Fibroblast of lung (primary cell): Measurements from ENCODE around the gene UACA. TPM values are rescaled to one million over a fixed set of nuclear protein-coding genes. Genes with fewer than 3 reads are reported as not detected.

Source experiments
- DNase-seq, 2 donors: peaks; one replicate each; pipeline versions ENCODE4 v3.0.0 to v3.0.0-alpha.2; 2010; ENCODE audit warnings: low read depth in 2 of 2
- H2AFZ ChIP-seq: 2 replicates; pipeline ENCODE4 v1.5.1; 2012; ENCODE audit warnings: low read length, control low read depth, inconsistent platforms
- H3K27ac ChIP-seq: 2 replicates; pipeline ENCODE4 v1.5.1; 2011; ENCODE audit warnings: low read length, control low read depth; ENCODE audit not compliant: insufficient read depth
- H3K27me3 ChIP-seq: 2 replicates; pipeline ENCODE4 v1.5.1; 2011; ENCODE audit warnings: mild to moderate bottlenecking, low read length; ENCODE audit not compliant: control insufficient read depth, insufficient read depth
- H3K36me3 ChIP-seq: 2 replicates; pipeline ENCODE4 v1.5.1; 2011; ENCODE audit warnings: low read length; ENCODE audit not compliant: control insufficient read depth, insufficient read depth
- H3K4me1 ChIP-seq: 2 replicates; pipeline ENCODE4 v1.5.1; 2011; ENCODE audit warnings: low read length; ENCODE audit not compliant: control insufficient read depth, insufficient read depth; ENCODE audit errors: extremely low read depth
- H3K4me2 ChIP-seq: 2 replicates; pipeline ENCODE4 v1.5.1; 2011; ENCODE audit warnings: low read length, control low read depth; ENCODE audit not compliant: insufficient read depth; ENCODE audit errors: extremely low read depth
- H3K4me3 ChIP-seq, 4 experiments: fragments of 200-600 bp in 1 of 4; sonication (generic) in 1 of 4; replicated peaks in 1 of 4; 2 replicates each; pipeline ENCODE4 v1.5.1; 2011 to 2016; ENCODE audit warnings: low read length in 4 of 4, low read depth in 3 of 4, mild to moderate bottlenecking in 3 of 4, control low read depth in 2 of 4, inconsistent platforms in 1 of 4, mixed read lengths in 1 of 4; ENCODE audit not compliant: insufficient read depth in 1 of 4; ENCODE audit errors: control extremely low read depth in 1 of 4
- H3K79me2 ChIP-seq: 2 replicates; pipeline ENCODE4 v1.5.1; 2012; ENCODE audit warnings: mild to moderate bottlenecking, low read length, inconsistent platforms; ENCODE audit not compliant: control insufficient read depth, insufficient read depth
- H3K9ac ChIP-seq: 2 replicates; pipeline ENCODE4 v1.5.1; 2011; ENCODE audit warnings: mild to moderate bottlenecking, low read length, control low read depth; ENCODE audit not compliant: insufficient read depth
- H3K9me3 ChIP-seq: 2 replicates; pipeline ENCODE4 v1.5.1; 2012; ENCODE audit warnings: low read depth, low read length; ENCODE audit not compliant: control insufficient read depth, insufficient read depth
- H4K20me1 ChIP-seq: 2 replicates; pipeline ENCODE4 v1.5.1; 2011; ENCODE audit warnings: low read length; ENCODE audit not compliant: control insufficient read depth, insufficient read depth; ENCODE audit errors: extremely low read depth
- EZH2 ChIP-seq: IDR thresholded peaks from 2 replicates; pipeline ENCODE4 v1.5.1; 2012; ENCODE audit warnings: low read length, control low read depth, mild to moderate bottlenecking; ENCODE audit errors: missing control alignments
- polyA plus RNA-seq, 2 donors: library from polyadenylated mRNA; depleted of rRNA in 1 of 2; stranded (reverse) in 1 of 2; unstranded in 1 of 2; fragments of >200 nt; gene quantifications; 2 replicates each; pipeline ENCODE4 v1.2.1, GENCODE V29; 2011 to 2012; ENCODE audit warnings: missing spikeins in 1 of 2
- total RNA-seq: library from RNA; depleted of rRNA; stranded (reverse); fragments of >200 nt; gene quantifications from 2 replicates; pipeline ENCODE4 v1.2.1, GENCODE V29; 2014
- TF ChIP-seq, protein P1 (sequence below), 2 donors: IDR thresholded peaks in 1 of 2; conservative IDR thresholded peaks in 1 of 2; 1 replicate in 1 of 2; 2 replicates in 1 of 2; pipeline ENCODE4 v1.5.1; 2011 to 2012; ENCODE audit warnings: low read length in 2 of 2, control low read depth in 1 of 2, inconsistent platforms in 1 of 2, low read depth in 1 of 2, mild to moderate bottlenecking in 1 of 2

The UACA gene
- total and polyA plus RNA-seq, 2 donors (not counting 1 experiment from before 2014, with no cell fraction given) = 170 to 187 TPM

DNA sequence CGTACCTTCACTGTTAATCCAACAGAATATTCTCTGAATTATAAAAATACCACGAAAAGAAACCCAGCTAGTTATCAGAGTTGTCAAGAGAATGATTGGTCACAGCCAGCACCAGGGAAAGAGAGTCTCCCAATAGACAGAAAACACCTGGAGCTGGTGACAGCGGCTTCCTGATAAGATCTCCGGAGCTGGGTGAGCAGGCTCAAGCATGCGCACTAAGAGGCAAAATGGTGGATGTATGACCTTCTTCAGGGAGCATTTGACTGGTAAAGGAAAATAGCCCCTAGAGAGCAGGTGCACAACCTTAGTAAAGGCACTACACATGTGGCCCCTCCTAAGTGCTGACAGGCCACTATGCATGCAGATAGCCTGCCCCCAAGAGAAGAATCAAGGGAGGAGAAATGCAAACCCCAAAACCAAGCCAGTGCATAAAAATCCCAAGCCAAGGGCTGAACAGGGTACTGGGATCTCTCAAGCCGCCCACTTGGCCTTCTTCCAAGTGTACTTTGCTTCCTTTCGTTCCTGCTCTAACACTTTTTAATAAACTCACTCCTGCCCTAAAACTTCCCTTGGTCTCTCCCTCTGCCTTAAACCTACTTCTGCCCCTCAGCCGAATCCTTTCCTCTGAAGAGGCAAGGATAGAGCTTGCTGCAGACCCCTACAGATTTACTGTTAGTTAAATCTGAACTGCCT lies 93.2 kb downstream of the UACA start:
- TF ChIP-seq, protein P1, sequence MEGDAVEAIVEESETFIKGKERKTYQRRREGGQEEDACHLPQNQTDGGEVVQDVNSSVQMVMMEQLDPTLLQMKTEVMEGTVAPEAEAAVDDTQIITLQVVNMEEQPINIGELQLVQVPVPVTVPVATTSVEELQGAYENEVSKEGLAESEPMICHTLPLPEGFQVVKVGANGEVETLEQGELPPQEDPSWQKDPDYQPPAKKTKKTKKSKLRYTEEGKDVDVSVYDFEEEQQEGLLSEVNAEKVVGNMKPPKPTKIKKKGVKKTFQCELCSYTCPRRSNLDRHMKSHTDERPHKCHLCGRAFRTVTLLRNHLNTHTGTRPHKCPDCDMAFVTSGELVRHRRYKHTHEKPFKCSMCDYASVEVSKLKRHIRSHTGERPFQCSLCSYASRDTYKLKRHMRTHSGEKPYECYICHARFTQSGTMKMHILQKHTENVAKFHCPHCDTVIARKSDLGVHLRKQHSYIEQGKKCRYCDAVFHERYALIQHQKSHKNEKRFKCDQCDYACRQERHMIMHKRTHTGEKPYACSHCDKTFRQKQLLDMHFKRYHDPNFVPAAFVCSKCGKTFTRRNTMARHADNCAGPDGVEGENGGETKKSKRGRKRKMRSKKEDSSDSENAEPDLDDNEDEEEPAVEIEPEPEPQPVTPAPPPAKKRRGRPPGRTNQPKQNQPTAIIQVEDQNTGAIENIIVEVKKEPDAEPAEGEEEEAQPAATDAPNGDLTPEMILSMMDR (conservative IDR thresholded peaks at IDR 0.05 in 1 of 2, IDR thresholded peaks at IDR 0.05 in 1 of 2; ENCODE audit: low read depth in 1 of 2, low read length in 2 of 2) = no peak
- TF ChIP-seq EZH2 = no peak
- no peak for DNase-seq
- H3K36me3 ChIP-seq = peaks cover 19% of the 10 kb centered on the region
- no peak overlapping the region for H2AFZ ChIP-seq
- H3K4me2 ChIP-seq = peak overlapping the region; percentile 9
- H3K9me3 ChIP-seq = no peaks in the 10 kb centered on the region
- peaks cover 7% of the 10 kb centered on the region for H3K4me1 ChIP-seq
- no peak overlapping the region for H3K27ac ChIP-seq
- no peaks in the 10 kb centered on the region for H4K20me1 ChIP-seq
- no peaks in the 10 kb centered on the region for H3K27me3 ChIP-seq
- H3K79me2 ChIP-seq = peaks cover 9% of the 10 kb centered on the region
- H3K4me3 ChIP-seq = no peak overlapping the region
- H3K9ac ChIP-seq = no peak overlapping the region

DNA sequence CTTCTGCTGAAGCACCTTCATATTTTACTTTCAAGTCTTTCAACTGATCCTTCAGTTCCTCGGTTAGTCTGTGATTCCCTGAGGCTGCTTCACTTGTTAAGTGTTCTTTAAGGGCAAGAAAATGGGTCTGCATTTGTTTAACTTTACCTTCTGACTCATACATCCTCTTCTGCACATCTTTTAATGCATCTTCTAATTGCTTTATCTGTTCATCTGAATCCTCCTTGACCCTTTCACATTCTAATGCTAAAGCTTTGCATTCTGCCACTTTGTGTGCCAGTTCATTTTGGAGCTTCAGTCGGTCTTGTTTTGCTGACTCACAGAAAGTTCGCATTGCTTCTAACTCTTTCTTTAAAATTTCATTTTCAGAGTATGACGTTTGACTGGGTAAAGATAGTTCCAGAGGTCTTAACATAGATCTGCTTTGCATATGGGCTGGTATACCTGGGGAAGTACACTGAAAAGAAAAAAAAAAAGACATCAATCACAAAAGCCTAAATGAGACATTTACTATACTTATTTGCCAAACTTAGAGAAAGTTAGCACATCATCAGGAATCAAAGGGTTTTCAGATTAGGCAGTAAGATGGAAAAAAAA lies 94.3 kb downstream of the UACA start:
- no peak overlapping the region for H3K4me2 ChIP-seq
- no peak for TF ChIP-seq EZH2
- TF ChIP-seq, protein P1 (conservative IDR thresholded peaks at IDR 0.05 in 1 of 2, IDR thresholded peaks at IDR 0.05 in 1 of 2; ENCODE audit: low read depth in 1 of 2, low read length in 2 of 2) = no peak
- no peak overlapping the region for H3K27ac ChIP-seq
- no peak for DNase-seq
- peaks cover 13% of the 10 kb centered on the region for H3K79me2 ChIP-seq
- no peak overlapping the region for H2AFZ ChIP-seq
- H3K9ac ChIP-seq = no peak overlapping the region
- H3K36me3 ChIP-seq = peaks cover 23% of the 10 kb centered on the region
- H3K9me3 ChIP-seq = no peaks in the 10 kb centered on the region
- no peak overlapping the region for H3K4me3 ChIP-seq
- H3K4me1 ChIP-seq = peaks cover 7% of the 10 kb centered on the region
- no peaks in the 10 kb centered on the region for H3K27me3 ChIP-seq
- H4K20me1 ChIP-seq = no peaks in the 10 kb centered on the region

DNA sequence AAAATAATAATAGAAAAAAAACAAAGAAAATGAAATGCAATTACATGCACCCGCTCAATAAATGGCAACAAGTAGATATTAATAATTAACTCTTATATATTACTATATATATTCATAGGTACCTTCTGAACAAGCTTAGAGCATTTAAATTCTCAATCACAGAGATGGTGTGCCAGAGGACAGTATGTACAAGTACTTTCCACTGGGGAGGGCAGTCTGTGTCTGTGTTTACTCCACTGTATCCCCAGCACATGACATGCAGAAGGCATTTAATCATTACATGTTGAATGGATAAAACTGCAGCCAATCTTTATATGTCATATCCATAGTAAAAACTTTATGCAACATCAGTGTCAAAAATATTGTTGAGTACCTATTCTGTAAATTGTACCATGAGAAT lies 97.8 kb downstream of the UACA start:
- no peaks in the 10 kb centered on the region for H3K9me3 ChIP-seq
- H3K27ac ChIP-seq = no peak overlapping the region
- peaks cover 19% of the 10 kb centered on the region for H3K36me3 ChIP-seq
- H3K79me2 ChIP-seq = peaks cover 22% of the 10 kb centered on the region
- peaks cover 8% of the 10 kb centered on the region for H3K4me1 ChIP-seq
- H3K4me2 ChIP-seq = no peak overlapping the region
- no peak overlapping the region for H2AFZ ChIP-seq
- H3K27me3 ChIP-seq = no peaks in the 10 kb centered on the region
- H3K9ac ChIP-seq = no peak overlapping the region
- H3K4me3 ChIP-seq = no peak overlapping the region
- no peak for DNase-seq
- no peak for TF ChIP-seq EZH2
- TF ChIP-seq, protein P1 (conservative IDR thresholded peaks at IDR 0.05 in 1 of 2, IDR thresholded peaks at IDR 0.05 in 1 of 2; ENCODE audit: low read depth in 1 of 2, low read length in 2 of 2) = no peak
- H4K20me1 ChIP-seq = no peaks in the 10 kb centered on the region
